Spleen (tissue), 7 donors: ENCODE measurements around the gene TMEM97.

ENCODE experiments used
- POLR2AphosphoS5 ChIP-seq, 3 donors: sonication (generic); formaldehyde crosslinking; IDR thresholded peaks; one replicate each; pipeline ENCODE4 v1.5.1; 2017; ENCODE audit warnings: antibody characterized with exemption in 3 of 3
- TF ChIP-seq, protein P1 (sequence below), 11 experiments: fragments of 200-600 bp in 7 of 11; fragments of 450-650 bp in 4 of 11; sonication (generic) in 4 of 11; IDR thresholded peaks in 8 of 11; conservative IDR thresholded peaks in 3 of 11; 1 replicate in 7 of 11; 2 replicates in 4 of 11; pipeline versions ENCODE4 v1.4.0 to v1.8.0; 2016 to 2021; ENCODE audit warnings: antibody characterized with exemption in 11 of 11, inconsistent platforms in 4 of 11, mild to moderate bottlenecking in 1 of 11
- donor health status: DM: no; HTN: no; CAD: no; lungs with moderate emphysema.
- donor health status: DM: no; HTN: no; CAD: no.
- donor health status: DM: no; HTN: no; CAD: no.

GRCh38 chr17:28368915-28369683 is 50.1 kb downstream of the TMEM97 start:
- TF ChIP-seq, protein P1, sequence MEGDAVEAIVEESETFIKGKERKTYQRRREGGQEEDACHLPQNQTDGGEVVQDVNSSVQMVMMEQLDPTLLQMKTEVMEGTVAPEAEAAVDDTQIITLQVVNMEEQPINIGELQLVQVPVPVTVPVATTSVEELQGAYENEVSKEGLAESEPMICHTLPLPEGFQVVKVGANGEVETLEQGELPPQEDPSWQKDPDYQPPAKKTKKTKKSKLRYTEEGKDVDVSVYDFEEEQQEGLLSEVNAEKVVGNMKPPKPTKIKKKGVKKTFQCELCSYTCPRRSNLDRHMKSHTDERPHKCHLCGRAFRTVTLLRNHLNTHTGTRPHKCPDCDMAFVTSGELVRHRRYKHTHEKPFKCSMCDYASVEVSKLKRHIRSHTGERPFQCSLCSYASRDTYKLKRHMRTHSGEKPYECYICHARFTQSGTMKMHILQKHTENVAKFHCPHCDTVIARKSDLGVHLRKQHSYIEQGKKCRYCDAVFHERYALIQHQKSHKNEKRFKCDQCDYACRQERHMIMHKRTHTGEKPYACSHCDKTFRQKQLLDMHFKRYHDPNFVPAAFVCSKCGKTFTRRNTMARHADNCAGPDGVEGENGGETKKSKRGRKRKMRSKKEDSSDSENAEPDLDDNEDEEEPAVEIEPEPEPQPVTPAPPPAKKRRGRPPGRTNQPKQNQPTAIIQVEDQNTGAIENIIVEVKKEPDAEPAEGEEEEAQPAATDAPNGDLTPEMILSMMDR (IDR thresholded peaks at IDR 0.05 in 8 of 11, conservative IDR thresholded peaks at IDR 0.05 in 3 of 11): no peak
- TF ChIP-seq POLR2AphosphoS5 (IDR thresholded peaks at IDR 0.05): no peak
